Neuron (in vitro differentiated cells): ENCODE measurements around the gene CENPT.

Source experiments
- H2AFZ ChIP-seq: one replicate; pipeline ENCODE4 v1.6.1; 2013; ENCODE audit warnings: low read depth, mild to moderate bottlenecking, inconsistent platforms, low read length, moderate library complexity
- H3K27me3 ChIP-seq: one replicate; pipeline ENCODE4 v1.6.1; 2013; ENCODE audit warnings: low read length; ENCODE audit not compliant: insufficient read depth
- H3K36me3 ChIP-seq: one replicate; pipeline ENCODE4 v1.6.1; 2013; ENCODE audit warnings: low read length; ENCODE audit not compliant: insufficient read depth
- H3K4me1 ChIP-seq: one replicate; pipeline ENCODE4 v1.6.1; 2013; ENCODE audit warnings: low read length; ENCODE audit not compliant: insufficient read depth
- H3K4me3 ChIP-seq: 2 replicates; pipeline ENCODE4 v1.5.1; 2013; ENCODE audit warnings: mild to moderate bottlenecking, low read length, moderate library complexity
- H3K9me3 ChIP-seq: one replicate; pipeline ENCODE4 v1.6.1; 2013; ENCODE audit warnings: low read length

CENPT gene

DNA sequence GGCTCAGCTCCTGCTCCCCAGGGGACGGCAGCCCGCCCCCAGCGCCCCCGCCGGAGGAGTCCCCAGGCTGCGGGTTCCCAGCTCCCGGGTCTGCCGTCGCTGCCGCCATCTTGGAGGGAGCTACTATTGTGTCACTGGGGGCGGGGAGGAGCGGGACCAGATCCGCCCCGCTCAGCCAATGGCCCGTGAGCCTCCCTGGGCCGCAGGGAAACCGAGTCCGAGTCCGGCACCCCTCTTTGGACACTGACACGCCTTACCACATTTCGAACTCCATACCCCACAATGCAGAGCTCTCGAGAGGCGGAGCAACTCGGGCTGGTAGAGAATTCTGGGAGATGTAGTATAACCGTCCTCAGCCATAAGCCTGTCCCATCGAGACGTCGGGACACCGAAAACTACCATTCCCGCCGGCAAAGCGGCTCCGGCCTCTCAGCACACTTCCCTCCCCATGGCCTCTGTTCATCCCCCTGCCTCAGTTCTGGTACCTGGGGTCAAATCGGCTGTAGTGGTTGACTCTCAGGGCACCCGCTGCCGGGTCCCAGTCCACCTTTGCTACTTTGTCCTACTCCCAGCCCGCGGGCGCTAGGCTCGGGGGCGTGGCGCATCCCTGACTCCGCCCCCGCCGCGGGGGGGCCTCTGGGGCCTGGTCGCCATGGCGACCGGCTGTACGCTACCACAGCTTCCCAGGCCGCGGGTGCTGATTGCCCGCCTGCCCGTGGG lies 40.9 kb downstream of the CENPT start, which contains the start of the genes RANBP10 and TSNAXIP1:
TSS of gene RANBP10 (minus strand) at position 133 of the 720 bp plus-strand sequence. CDS start at position 109, 24 bp downstream.
TSS of gene TSNAXIP1 (plus strand) at position 462 of the 720 bp plus-strand sequence. CDS start 261 bp downstream, outside the sequence.
- H3K27me3 ChIP-seq = no peaks in the 10 kb centered on the region
- peaks cover 20% of the 10 kb centered on the region for H3K36me3 ChIP-seq
- peak within 1 kb of the TSS; percentile 74 for H2AFZ ChIP-seq

DNA sequence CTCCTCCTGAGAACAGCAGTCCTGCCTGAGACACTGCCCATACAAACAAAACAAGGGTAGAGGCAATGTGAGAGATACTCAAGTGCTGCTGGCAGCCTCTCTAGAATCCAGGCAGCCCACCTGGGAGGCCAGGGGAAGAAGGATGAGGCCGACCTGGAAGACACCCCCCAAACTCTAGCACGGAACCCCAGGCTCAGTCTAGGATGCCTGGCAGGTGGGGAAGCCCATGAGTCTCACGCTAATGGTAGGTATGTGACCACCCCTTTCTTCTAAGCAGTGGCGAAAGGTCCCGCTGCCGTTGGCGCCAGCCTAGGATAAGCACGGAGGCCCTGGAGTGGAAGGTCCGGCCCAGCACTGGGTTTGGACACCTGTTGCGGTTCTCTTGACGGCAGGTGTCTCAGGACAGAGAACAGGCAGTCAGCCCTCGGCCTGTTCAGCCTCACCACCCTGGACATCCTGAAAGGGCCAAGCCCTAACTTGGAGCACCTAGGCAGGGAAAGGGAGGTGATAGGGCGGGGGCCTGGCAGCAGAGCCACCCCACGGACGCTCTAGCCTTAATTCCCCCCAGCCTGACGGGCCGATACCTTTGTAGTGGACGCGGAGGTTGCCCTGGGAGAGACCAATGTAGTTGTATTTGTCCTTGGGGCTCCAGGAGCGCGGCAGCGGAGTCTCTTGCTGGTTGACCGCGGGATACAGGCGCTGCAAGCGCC lies 41.6 kb downstream of the CENPT start:
- H3K4me1 ChIP-seq = peaks cover 15% of the 10 kb centered on the region
- H3K9me3 ChIP-seq = no peaks in the 10 kb centered on the region
- H3K4me3 ChIP-seq = peak overlapping the region; percentile 75
- peak overlapping the region; percentile 74 for H2AFZ ChIP-seq
- no peaks in the 10 kb centered on the region for H3K27me3 ChIP-seq
- peaks cover 28% of the 10 kb centered on the region for H3K36me3 ChIP-seq

More for the DNA sequence above, 40.9 kb downstream of the CENPT start, which contains the start of the genes RANBP10 and TSNAXIP1:
- peak within 1 kb of the TSS; percentile 75 for H3K4me3 ChIP-seq
- H3K9me3 ChIP-seq = no peaks in the 10 kb centered on the region
- peaks cover 15% of the 10 kb centered on the region for H3K4me1 ChIP-seq

DNA sequence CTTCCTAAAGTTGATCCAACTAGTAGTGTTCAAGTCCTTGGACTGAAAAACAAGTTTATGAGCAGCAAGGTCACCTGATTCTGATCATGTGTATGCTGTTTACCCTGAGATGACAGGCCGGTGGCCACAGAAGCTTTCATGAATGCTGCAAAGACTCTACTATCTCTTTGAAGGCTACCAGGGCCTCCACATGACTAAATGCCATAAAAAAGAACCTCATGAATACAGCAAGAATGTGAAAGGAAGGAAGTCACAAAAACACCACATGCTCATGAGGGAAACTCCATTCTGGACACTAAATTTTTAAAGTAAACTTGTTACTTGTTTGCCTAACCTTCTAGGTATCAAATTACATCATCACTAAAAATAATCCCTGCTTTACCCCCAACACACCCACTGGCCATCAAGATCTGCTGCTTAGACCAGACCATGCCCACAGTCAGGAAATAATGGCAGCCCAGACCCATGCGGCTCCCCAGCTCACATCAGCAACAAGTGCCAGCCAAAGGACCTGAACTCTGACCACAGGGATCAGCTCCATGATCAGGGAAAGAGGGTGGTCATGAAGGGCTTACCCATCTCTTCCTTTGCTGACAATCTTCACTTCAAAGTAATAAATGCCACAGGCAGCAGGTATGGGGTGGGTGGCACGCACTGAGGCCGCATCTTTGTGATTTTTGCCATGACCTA lies 42.5 kb downstream of the CENPT start:
- H3K27me3 ChIP-seq = no peaks in the 10 kb centered on the region

GRCh38 chr16:67803894-67804293 lies 43.6 kb downstream of the CENPT start:
- Histone ChIP-seq H3K9me3 (no peaks in the 10 kb centered on the region), H3K36me3 (peaks cover 44% of the 10 kb centered on the region), H3K4me1 (peaks cover 15% of the 10 kb centered on the region), H3K4me3 (no peak overlapping the region), H2AFZ (no peak overlapping the region), H3K27me3 (no peaks in the 10 kb centered on the region)

More for the DNA sequence above, 42.5 kb downstream of the CENPT start:
- Histone ChIP-seq H2AFZ (no peak overlapping the region), H3K4me1 (peaks cover 15% of the 10 kb centered on the region), H3K9me3 (no peaks in the 10 kb centered on the region), H3K4me3 (peak overlapping the region; percentile 75), H3K36me3 (peaks cover 36% of the 10 kb centered on the region)

GRCh38 chr16:67801883-67802282 lies 45.6 kb downstream of the CENPT start:
- Histone ChIP-seq H3K27me3 (no peaks in the 10 kb centered on the region), H2AFZ (no peak overlapping the region), H3K4me3 (no peak overlapping the region), H3K36me3 (peaks cover 52% of the 10 kb centered on the region), H3K4me1 (peaks cover 9% of the 10 kb centered on the region), H3K9me3 (no peaks in the 10 kb centered on the region)

DNA sequence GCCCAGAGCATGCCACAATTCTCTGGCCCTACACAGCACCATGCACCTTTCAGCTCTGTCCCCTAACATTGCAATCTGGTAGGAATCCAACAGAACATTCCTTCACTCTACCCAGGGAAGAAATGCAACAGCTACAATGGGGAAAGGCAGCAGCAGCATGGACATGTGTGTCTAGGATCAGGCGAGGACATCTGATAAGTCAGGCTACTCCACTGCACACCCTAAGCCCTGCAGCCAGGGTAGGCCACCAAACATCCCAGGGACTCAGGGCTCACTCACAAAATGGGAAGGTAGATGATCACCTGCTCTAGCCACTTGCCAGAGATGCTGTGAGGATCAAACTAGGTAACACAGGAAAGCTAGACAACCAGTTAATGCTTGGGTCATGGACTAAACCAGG lies 46.3 kb downstream of the CENPT start:
- Histone ChIP-seq H3K4me3 (no peak overlapping the region), H3K9me3 (no peaks in the 10 kb centered on the region), H3K36me3 (peaks cover 54% of the 10 kb centered on the region), H2AFZ (no peak overlapping the region), H3K4me1 (peaks cover 9% of the 10 kb centered on the region), H3K27me3 (no peaks in the 10 kb centered on the region)

GRCh38 chr16:67800338-67800926 lies 47.1 kb downstream of the CENPT start:
- H3K4me1 ChIP-seq = peaks cover 6% of the 10 kb centered on the region
- no peak overlapping the region for H2AFZ ChIP-seq
- H3K36me3 ChIP-seq = peaks cover 54% of the 10 kb centered on the region

GRCh38 chr16:67796099-67796718 lies 51.3 kb downstream of the CENPT start:
- peaks cover 29% of the 10 kb centered on the region for H3K36me3 ChIP-seq
- H3K4me1 ChIP-seq = no peaks in the 10 kb centered on the region
- H3K9me3 ChIP-seq = no peaks in the 10 kb centered on the region
- no peaks in the 10 kb centered on the region for H3K27me3 ChIP-seq
- no peak overlapping the region for H3K4me3 ChIP-seq
- no peak overlapping the region for H2AFZ ChIP-seq

More at GRCh38 chr16:67800338-67800926, 47.1 kb downstream of the CENPT start:
- no peaks in the 10 kb centered on the region for H3K9me3 ChIP-seq
- H3K27me3 ChIP-seq = no peaks in the 10 kb centered on the region
- H3K4me3 ChIP-seq = no peak overlapping the region

DNA sequence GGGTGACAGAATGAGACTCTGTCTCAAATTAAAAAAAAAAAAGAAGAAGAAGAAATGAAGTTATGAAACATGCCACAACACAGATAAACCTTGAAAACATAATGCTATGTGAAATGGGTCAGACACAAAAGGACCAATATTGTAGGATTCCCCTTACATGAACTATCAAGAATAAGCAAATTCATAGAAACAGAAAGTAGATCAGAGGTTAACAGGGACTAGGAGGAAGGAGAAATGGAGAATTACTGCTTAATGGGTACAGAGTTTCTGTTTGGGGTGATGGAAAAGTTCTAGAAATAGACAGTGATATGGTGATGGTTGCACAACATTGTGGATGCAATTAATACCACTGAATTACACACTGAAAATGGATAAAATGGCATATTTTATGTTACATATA lies 57.4 kb downstream of the CENPT start:
- Histone ChIP-seq H3K4me1 (no peaks in the 10 kb centered on the region), H3K36me3 (no peaks in the 10 kb centered on the region), H3K27me3 (no peaks in the 10 kb centered on the region), H3K4me3 (no peak overlapping the region), H3K9me3 (no peaks in the 10 kb centered on the region), H2AFZ (no peak overlapping the region)

DNA sequence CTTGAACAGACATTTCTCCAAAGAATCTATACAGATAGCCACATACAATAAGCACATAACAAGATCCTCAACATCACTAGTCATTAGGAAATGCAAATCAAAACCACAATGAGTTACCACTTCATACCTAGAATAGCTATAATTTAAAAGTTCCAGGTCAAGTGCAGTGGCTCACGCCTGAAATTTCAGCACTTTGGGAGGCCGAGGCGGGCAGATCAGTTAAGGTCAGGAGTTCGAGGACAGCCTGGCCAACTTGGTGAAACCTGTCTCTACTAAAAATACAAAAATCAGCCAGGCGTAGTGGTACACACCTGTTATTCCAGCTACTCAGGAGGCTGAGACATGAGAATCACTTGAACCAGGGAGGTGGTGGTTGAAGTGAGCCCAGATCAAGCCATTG lies 61.0 kb downstream of the CENPT start:
- Histone ChIP-seq H3K9me3 (no peaks in the 10 kb centered on the region), H3K27me3 (no peaks in the 10 kb centered on the region), H3K4me1 (no peaks in the 10 kb centered on the region), H3K36me3 (peaks cover under 1% of the 10 kb centered on the region), H3K4me3 (no peak overlapping the region), H2AFZ (no peak overlapping the region)

GRCh38 chr16:67783353-67783725 lies 64.2 kb downstream of the CENPT start:
- Histone ChIP-seq H3K4me3 (no peak overlapping the region), H3K36me3 (peaks cover 6% of the 10 kb centered on the region), H3K9me3 (no peaks in the 10 kb centered on the region), H3K27me3 (no peaks in the 10 kb centered on the region), H2AFZ (no peak overlapping the region), H3K4me1 (no peaks in the 10 kb centered on the region)

DNA sequence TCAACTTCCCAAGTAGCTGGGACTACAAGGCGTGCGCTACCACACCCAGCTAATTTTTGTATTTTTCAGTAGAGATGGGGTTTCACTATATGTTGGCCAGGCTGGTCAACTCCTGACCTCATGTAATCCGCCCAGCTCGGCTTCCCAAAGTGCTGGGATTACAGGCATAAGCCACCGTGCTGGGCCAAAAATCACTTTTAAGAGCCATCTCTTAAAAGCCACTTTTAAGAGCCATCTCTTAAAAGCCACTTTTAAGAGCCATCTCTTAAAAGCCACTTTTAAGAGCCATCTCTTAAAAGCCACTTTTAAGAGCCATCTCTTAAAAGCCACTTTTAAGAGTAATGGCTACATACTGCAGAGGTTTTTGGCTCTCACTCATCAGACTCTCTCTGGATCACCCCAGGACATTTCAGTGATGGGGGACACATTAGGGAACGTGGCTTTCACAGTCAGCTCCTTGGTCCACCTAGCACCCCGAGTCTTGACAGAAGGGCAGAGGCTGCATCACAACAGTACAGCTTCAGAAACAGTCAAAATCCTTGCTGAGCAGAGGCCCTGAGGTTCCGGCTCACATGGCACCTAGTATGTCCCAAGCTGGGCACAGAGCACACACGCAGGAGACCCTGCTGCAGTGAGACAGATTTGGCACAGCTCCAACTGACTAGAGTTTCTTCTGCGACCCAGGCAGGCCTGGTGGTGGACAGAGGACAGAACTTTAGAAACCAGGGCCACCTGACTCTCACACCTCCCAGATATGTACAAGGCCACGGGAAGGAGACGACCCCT lies 64.7 kb downstream of the CENPT start:
- Histone ChIP-seq H3K9me3 (no peaks in the 10 kb centered on the region), H3K27me3 (no peaks in the 10 kb centered on the region), H3K4me1 (no peaks in the 10 kb centered on the region), H3K36me3 (peaks cover 6% of the 10 kb centered on the region), H3K4me3 (no peak overlapping the region), H2AFZ (no peak overlapping the region)
